ENCODE data around the gene CRTAC1.

GRCh38 chr10:97926055-97926454 is 104.4 kb downstream of the CRTAC1 start:
- TF ChIP-seq POLR2A (IDR thresholded peaks at IDR 0.05; ENCODE audit: low read depth, low read length), result no peak
- TF ChIP-seq POLR2AphosphoS5 (IDR thresholded peaks at IDR 0.05; ENCODE audit: insufficient read depth, low read depth, low read length), result no peak
- TF ChIP-seq, protein P1, sequence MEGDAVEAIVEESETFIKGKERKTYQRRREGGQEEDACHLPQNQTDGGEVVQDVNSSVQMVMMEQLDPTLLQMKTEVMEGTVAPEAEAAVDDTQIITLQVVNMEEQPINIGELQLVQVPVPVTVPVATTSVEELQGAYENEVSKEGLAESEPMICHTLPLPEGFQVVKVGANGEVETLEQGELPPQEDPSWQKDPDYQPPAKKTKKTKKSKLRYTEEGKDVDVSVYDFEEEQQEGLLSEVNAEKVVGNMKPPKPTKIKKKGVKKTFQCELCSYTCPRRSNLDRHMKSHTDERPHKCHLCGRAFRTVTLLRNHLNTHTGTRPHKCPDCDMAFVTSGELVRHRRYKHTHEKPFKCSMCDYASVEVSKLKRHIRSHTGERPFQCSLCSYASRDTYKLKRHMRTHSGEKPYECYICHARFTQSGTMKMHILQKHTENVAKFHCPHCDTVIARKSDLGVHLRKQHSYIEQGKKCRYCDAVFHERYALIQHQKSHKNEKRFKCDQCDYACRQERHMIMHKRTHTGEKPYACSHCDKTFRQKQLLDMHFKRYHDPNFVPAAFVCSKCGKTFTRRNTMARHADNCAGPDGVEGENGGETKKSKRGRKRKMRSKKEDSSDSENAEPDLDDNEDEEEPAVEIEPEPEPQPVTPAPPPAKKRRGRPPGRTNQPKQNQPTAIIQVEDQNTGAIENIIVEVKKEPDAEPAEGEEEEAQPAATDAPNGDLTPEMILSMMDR (IDR thresholded peaks at IDR 0.05; ENCODE audit: extremely low read depth in 1 of 2, insufficient read depth in 1 of 2, low read depth in 1 of 2, low read length in 2 of 2), result no peak
- no peak for TF ChIP-seq EZH2 (IDR thresholded peaks at IDR 0.05; ENCODE audit: borderline replicate concordance, low read depth, low read length, severe bottlenecking)
- TF ChIP-seq, protein P2, sequence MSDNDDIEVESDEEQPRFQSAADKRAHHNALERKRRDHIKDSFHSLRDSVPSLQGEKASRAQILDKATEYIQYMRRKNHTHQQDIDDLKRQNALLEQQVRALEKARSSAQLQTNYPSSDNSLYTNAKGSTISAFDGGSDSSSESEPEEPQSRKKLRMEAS (IDR thresholded peaks at IDR 0.05; ENCODE audit: insufficient read depth, insufficient read length), result no peak
- TF ChIP-seq GATA2 (IDR thresholded peaks at IDR 0.05; ENCODE audit: insufficient read depth, insufficient read length, low read depth, low read length), result no peak
